ENCODE measurements around the gene ZFHX2. TPM values are rescaled to one million over a fixed set of nuclear protein-coding genes. Genes with fewer than 3 reads are reported as not detected.

The ZFHX2 gene
- total and polyA plus RNA-seq, 2 of the 13 experiments (the other 11 are each of a cell fraction or from before 2014, with no cell fraction given), result 0.17 to 0.44 TPM

DNA sequence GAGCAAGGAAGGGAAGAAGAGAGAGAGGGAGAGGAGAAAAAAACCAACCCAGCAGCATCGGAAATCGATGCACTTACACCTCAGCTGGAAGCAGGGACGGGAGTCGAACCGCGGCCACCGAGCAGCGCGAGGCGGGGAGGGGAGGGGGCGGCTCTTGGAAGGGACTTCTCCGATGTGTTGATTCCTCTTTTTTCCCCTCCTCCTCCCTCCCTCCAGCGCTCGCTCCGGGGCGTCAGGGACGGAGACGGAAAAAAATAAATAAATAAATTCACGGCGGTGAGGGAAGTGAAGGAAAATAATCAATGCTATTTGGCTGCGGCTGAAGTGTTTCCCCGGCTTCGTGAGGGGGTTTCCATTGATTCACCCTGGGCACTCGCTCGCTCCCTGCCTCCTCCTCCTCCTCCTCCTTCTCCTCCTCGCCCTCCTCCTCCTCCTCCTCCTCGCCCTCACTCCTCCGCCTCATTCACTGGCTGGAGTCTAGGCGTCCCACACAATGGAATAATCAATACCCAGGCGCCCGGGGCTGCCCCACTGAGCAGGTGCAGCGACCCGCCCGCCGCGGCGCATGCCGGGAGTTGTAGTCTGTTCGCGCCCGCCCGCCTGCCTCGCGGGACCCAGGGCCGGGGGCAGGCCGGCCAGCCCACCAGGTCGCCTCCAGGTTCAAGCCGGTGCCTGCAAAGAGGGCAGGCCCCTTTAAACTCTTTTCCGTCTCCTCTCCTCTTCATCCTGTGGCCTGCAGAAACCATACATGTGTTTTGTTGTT, at the start of gene ZFHX2 (continued):
- TF ChIP-seq, protein P1, sequence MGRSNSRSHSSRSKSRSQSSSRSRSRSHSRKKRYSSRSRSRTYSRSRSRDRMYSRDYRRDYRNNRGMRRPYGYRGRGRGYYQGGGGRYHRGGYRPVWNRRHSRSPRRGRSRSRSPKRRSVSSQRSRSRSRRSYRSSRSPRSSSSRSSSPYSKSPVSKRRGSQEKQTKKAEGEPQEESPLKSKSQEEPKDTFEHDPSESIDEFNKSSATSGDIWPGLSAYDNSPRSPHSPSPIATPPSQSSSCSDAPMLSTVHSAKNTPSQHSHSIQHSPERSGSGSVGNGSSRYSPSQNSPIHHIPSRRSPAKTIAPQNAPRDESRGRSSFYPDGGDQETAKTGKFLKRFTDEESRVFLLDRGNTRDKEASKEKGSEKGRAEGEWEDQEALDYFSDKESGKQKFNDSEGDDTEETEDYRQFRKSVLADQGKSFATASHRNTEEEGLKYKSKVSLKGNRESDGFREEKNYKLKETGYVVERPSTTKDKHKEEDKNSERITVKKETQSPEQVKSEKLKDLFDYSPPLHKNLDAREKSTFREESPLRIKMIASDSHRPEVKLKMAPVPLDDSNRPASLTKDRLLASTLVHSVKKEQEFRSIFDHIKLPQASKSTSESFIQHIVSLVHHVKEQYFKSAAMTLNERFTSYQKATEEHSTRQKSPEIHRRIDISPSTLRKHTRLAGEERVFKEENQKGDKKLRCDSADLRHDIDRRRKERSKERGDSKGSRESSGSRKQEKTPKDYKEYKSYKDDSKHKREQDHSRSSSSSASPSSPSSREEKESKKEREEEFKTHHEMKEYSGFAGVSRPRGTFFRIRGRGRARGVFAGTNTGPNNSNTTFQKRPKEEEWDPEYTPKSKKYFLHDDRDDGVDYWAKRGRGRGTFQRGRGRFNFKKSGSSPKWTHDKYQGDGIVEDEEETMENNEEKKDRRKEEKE (IDR thresholded peaks at IDR 0.05), result no peak
- TF ChIP-seq, protein P2, sequence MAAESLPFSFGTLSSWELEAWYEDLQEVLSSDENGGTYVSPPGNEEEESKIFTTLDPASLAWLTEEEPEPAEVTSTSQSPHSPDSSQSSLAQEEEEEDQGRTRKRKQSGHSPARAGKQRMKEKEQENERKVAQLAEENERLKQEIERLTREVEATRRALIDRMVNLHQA (CRISPR knock-in tag; IDR thresholded peaks at IDR 0.05), result 0 out of 2 replicates have a peak, but pooled peaks have one; percentile 34
- peak; percentile 55 for TF ChIP-seq ZFYVE20 (CRISPR knock-in tag; IDR thresholded peaks at IDR 0.05; ENCODE audit: borderline replicate concordance, low read depth)
- TF ChIP-seq ZNF510 (CRISPR knock-in tag; IDR thresholded peaks at IDR 0.05; ENCODE audit: low read depth), result 0 out of 2 replicates have a peak, but pooled peaks have one; percentile 18
- TF ChIP-seq, protein P3, sequence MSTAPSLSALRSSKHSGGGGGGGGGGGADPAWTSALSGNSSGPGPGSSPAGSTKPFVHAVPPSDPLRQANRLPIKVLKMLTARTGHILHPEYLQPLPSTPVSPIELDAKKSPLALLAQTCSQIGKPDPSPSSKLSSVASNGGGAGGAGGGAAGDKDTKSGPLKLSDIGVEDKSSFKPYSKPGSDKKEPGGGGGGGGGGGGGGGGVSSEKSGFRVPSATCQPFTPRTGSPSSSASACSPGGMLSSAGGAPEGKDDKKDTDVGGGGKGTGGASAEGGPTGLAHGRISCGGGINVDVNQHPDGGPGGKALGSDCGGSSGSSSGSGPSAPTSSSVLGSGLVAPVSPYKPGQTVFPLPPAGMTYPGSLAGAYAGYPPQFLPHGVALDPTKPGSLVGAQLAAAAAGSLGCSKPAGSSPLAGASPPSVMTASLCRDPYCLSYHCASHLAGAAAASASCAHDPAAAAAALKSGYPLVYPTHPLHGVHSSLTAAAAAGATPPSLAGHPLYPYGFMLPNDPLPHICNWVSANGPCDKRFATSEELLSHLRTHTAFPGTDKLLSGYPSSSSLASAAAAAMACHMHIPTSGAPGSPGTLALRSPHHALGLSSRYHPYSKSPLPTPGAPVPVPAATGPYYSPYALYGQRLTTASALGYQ (CRISPR knock-in tag; IDR thresholded peaks at IDR 0.05), result 0 out of 2 replicates have a peak, but pooled peaks have one; percentile 50
- TF ChIP-seq ZSCAN12 (CRISPR knock-in tag; IDR thresholded peaks at IDR 0.05), result no peak
- TF ChIP-seq, protein P4, sequence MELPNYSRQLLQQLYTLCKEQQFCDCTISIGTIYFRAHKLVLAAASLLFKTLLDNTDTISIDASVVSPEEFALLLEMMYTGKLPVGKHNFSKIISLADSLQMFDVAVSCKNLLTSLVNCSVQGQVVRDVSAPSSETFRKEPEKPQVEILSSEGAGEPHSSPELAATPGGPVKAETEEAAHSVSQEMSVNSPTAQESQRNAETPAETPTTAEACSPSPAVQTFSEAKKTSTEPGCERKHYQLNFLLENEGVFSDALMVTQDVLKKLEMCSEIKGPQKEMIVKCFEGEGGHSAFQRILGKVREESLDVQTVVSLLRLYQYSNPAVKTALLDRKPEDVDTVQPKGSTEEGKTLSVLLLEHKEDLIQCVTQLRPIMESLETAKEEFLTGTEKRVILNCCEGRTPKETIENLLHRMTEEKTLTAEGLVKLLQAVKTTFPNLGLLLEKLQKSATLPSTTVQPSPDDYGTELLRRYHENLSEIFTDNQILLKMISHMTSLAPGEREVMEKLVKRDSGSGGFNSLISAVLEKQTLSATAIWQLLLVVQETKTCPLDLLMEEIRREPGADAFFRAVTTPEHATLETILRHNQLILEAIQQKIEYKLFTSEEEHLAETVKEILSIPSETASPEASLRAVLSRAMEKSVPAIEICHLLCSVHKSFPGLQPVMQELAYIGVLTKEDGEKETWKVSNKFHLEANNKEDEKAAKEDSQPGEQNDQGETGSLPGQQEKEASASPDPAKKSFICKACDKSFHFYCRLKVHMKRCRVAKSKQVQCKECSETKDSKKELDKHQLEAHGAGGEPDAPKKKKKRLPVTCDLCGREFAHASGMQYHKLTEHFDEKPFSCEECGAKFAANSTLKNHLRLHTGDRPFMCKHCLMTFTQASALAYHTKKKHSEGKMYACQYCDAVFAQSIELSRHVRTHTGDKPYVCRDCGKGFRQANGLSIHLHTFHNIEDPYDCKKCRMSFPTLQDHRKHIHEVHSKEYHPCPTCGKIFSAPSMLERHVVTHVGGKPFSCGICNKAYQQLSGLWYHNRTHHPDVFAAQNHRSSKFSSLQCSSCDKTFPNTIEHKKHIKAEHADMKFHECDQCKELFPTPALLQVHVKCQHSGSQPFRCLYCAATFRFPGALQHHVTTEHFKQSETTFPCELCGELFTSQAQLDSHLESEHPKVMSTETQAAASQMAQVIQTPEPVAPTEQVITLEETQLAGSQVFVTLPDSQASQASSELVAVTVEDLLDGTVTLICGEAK (IDR thresholded peaks at IDR 0.05), result no peak
- TF ChIP-seq, protein P4 (CRISPR knock-in tag; IDR thresholded peaks at IDR 0.05), result peak; percentile 88
- TF ChIP-seq NFYB (CRISPR knock-in tag; IDR thresholded peaks at IDR 0.05), result no peak
- TF ChIP-seq THAP11 (CRISPR knock-in tag; IDR thresholded peaks at IDR 0.05), result peak; percentile 98
- TF ChIP-seq GATA4 (IDR thresholded peaks at IDR 0.05; ENCODE audit: borderline replicate concordance, low read depth), result peak; percentile 43; the same call in 1 of the 2 replicates

Data from HepG2 (cell line).